Endodermal cell (in vitro differentiated cells): ENCODE data around the gene OTUD3. TPM values are rescaled to one million over a fixed set of nuclear protein-coding genes. Genes with fewer than 3 reads are reported as not detected.

ENCODE experiments used
- DNase-seq: peaks from one replicate; pipeline ENCODE4 v3.0.0-alpha.2; 2017
- H3K27ac ChIP-seq: 2 replicates; pipeline ENCODE4 v1.5.1; 2013; ENCODE audit warnings: mild to moderate bottlenecking, low read depth, low read length, moderate library complexity
- H3K27me3 ChIP-seq: 2 replicates; pipeline ENCODE4 v1.6.1; 2013; ENCODE audit warnings: mild to moderate bottlenecking, low read length, moderate library complexity; ENCODE audit not compliant: insufficient read depth, control insufficient read depth, poor library complexity, severe bottlenecking
- H3K36me3 ChIP-seq: 2 replicates; pipeline ENCODE4 v1.7.0; 2013; ENCODE audit warnings: mild to moderate bottlenecking, low read length, moderate library complexity; ENCODE audit not compliant: control insufficient read depth, insufficient read depth
- H3K4me1 ChIP-seq: one replicate; pipeline ENCODE4 v1.7.0; 2013; ENCODE audit warnings: low read length; ENCODE audit not compliant: control insufficient read depth, insufficient read depth
- H3K4me3 ChIP-seq: 2 replicates; pipeline ENCODE4 v1.5.1; 2013; ENCODE audit warnings: mild to moderate bottlenecking, low read length, moderate library complexity
- H3K9ac ChIP-seq: 2 replicates; pipeline ENCODE4 v1.6.1; 2013; ENCODE audit warnings: mild to moderate bottlenecking, low read length, moderate library complexity; ENCODE audit not compliant: poor library complexity, severe bottlenecking; ENCODE audit errors: extremely low read depth
- H3K9me3 ChIP-seq: 2 replicates; pipeline ENCODE4 v1.6.1; 2013; ENCODE audit warnings: mild to moderate bottlenecking, low read length, moderate library complexity; ENCODE audit not compliant: control insufficient read depth
- H3K27ac Mint-ChIP-seq: 2 replicates; pipeline ENCODE4 v1.8.0; 2020; ENCODE audit warnings: mixed read lengths
- H3K27me3 Mint-ChIP-seq: 2 replicates; pipeline ENCODE4 v1.8.0; 2021; ENCODE audit warnings: mild to moderate bottlenecking, mixed read lengths; ENCODE audit not compliant: insufficient read depth
- H3K36me3 Mint-ChIP-seq: 2 replicates; pipeline ENCODE4 v1.8.0; 2020; ENCODE audit warnings: low read depth, mixed read lengths
- H3K4me1 Mint-ChIP-seq: 2 replicates; pipeline ENCODE4 v1.8.0; 2020; ENCODE audit warnings: mixed read lengths
- H3K4me3 Mint-ChIP-seq: 2 replicates; pipeline ENCODE4 v1.8.0; 2020; ENCODE audit warnings: mild to moderate bottlenecking, moderate library complexity, mixed read lengths
- H3K9me3 Mint-ChIP-seq: 2 replicates; pipeline ENCODE4 v1.8.0; 2020; ENCODE audit warnings: mild to moderate bottlenecking, mixed read lengths
- CTCF ChIP-seq: fragments of 200-600 bp; sonication (generic); conservative IDR thresholded peaks from 2 replicates; pipeline ENCODE4 v1.5.0; 2021; ENCODE audit warnings: antibody characterized with exemption, mild to moderate bottlenecking
- WGBS, 2 experiments: methylation state at CpG; one replicate each; pipeline versions ENCODE4 v1.1.5 to v1.1.7; 2013; ENCODE audit warnings: missing lambda C conversion rate in 2 of 2, mixed read lengths in 1 of 2; ENCODE audit not compliant: insufficient coverage in 1 of 2, insufficient read length in 1 of 2; 5-methylcytosine and 5-hydroxymethylcytosine counted together
- total RNA-seq, 2 donors: library from RNA; stranded (reverse); fragmentation: NEBNext Ultra II Directional in 1 of 2; extraction: Animal tissue kit (Norgen Biotek cat#: 25700) in 1 of 2; gene quantifications; 2 replicates in 1 of 2; 3 replicates in 1 of 2; pipeline ENCODE4 v1.2.1, GENCODE V29; 2021

OTUD3 gene
- total RNA-seq, 2 donors from 2014 or later: 14.5 to 25.0 TPM

GRCh38 chr1:19840228-19840627 lies 42.0 kb upstream of the OTUD3 start:
- Histone ChIP-seq H3K4me1 (no peaks in the 10 kb centered on the region), H3K27me3 (no peaks in the 10 kb centered on the region), H3K4me3 (no peak overlapping the region), H3K27ac (no peak overlapping the region), H3K9me3 (no peaks in the 10 kb centered on the region), H3K9ac (no peak overlapping the region), H3K36me3 (no peaks in the 10 kb centered on the region)
- Mint-ChIP-seq H3K4me3 (no peak overlapping the region), H3K36me3 (no peaks in the 10 kb centered on the region), H3K27ac (no peak overlapping the region), H3K9me3 (no peaks in the 10 kb centered on the region), H3K4me1 (no peaks in the 10 kb centered on the region), H3K27me3 (peaks cover 8% of the 10 kb centered on the region)
- no peak for DNase-seq
- TF ChIP-seq CTCF: no peak

- H3K4me1 ChIP-seq: no peaks in the 10 kb centered on the region
- H3K4me3 ChIP-seq: no peak overlapping the region
- H3K27me3 Mint-ChIP-seq: peaks cover 15% of the 10 kb centered on the region
- no peak overlapping the region for H3K27ac Mint-ChIP-seq
- H3K9me3 ChIP-seq: no peaks in the 10 kb centered on the region
- DNase-seq: no peak
- peaks cover 4% of the 10 kb centered on the region for H3K4me1 Mint-ChIP-seq
- no peaks in the 10 kb centered on the region for H3K9me3 Mint-ChIP-seq
- no peaks in the 10 kb centered on the region for H3K36me3 Mint-ChIP-seq
- H3K27ac ChIP-seq: no peak overlapping the region
- no peak overlapping the region for H3K9ac ChIP-seq
- no peak overlapping the region for H3K4me3 Mint-ChIP-seq
- TF ChIP-seq CTCF: no peak
- WGBS, 2 experiments: 75 to 80% methylated on average over 7 to 11 of the region's 11 CpGs
- no peaks in the 10 kb centered on the region for H3K27me3 ChIP-seq
- H3K36me3 ChIP-seq: no peaks in the 10 kb centered on the region
Measured at GRCh38 chr1:19844731-19845495, 37.3 kb upstream of the OTUD3 start.

GRCh38 chr1:19845555-19845954 lies 36.6 kb upstream of the OTUD3 start:
- Mint-ChIP-seq H3K9me3 (no peaks in the 10 kb centered on the region), H3K27ac (no peak overlapping the region), H3K27me3 (peaks cover 16% of the 10 kb centered on the region), H3K4me3 (no peak overlapping the region), H3K36me3 (no peaks in the 10 kb centered on the region), H3K4me1 (peaks cover 6% of the 10 kb centered on the region)
- H3K9me3 ChIP-seq: no peaks in the 10 kb centered on the region
- H3K27ac ChIP-seq: no peak overlapping the region
- H3K4me1 ChIP-seq: no peaks in the 10 kb centered on the region
- H3K4me3 ChIP-seq: no peak overlapping the region
- no peak for TF ChIP-seq CTCF
- no peak overlapping the region for H3K9ac ChIP-seq
- WGBS, 2 experiments: 93 to 97% methylated on average over 5 to 7 of the region's 8 CpGs
- H3K36me3 ChIP-seq: no peaks in the 10 kb centered on the region
- H3K27me3 ChIP-seq: no peaks in the 10 kb centered on the region
- no peak for DNase-seq
